ENCODE data around the gene CST7.

The CST7 gene

GRCh38 chr20:24911461-24911860 lies 37.6 kb upstream of the CST7 start:
- TF ChIP-seq CTCF (IDR thresholded peaks at IDR 0.05; ENCODE audit: low read depth, low read length, missing control alignments) = no peak
- in situ Hi-C loops (cut with HindIII; ENCODE audit: low sequenced_read_pairs) = no loop called here
- H3K4me3 ChIP-seq (ENCODE audit: low read depth, low read length) = no peak overlapping the region
- DNase-seq (ENCODE audit: low read depth) = no peak

GRCh38 chr20:24912397-24913075 lies 36.5 kb upstream of the CST7 start:
- in situ Hi-C loops (cut with HindIII; ENCODE audit: low sequenced_read_pairs) = no loop called here
- TF ChIP-seq CTCF (IDR thresholded peaks at IDR 0.05; ENCODE audit: low read depth, low read length, missing control alignments) = no peak
- H3K4me3 ChIP-seq (ENCODE audit: low read depth, low read length) = no peak overlapping the region
- DNase-seq (ENCODE audit: low read depth) = no peak

GRCh38 chr20:24913076-24913628 lies 35.9 kb upstream of the CST7 start:
- no peak for DNase-seq (ENCODE audit: low read depth)
- H3K4me3 ChIP-seq (ENCODE audit: low read depth, low read length) = no peak overlapping the region
- in situ Hi-C loops (cut with HindIII; ENCODE audit: low sequenced_read_pairs) = no loop called here
- TF ChIP-seq CTCF (IDR thresholded peaks at IDR 0.05; ENCODE audit: low read depth, low read length, missing control alignments) = no peak

GRCh38 chr20:24914388-24915241 lies 34.5 kb upstream of the CST7 start:
- no peak for DNase-seq (ENCODE audit: low read depth)
- in situ Hi-C loops (cut with HindIII; ENCODE audit: low sequenced_read_pairs) = no loop called here
- H3K4me3 ChIP-seq (ENCODE audit: low read depth, low read length) = no peak overlapping the region
- TF ChIP-seq CTCF (IDR thresholded peaks at IDR 0.05; ENCODE audit: low read depth, low read length, missing control alignments) = no peak

- in situ Hi-C loops (cut with HindIII; ENCODE audit: low sequenced_read_pairs) = no loop called here
- no peak for TF ChIP-seq CTCF (IDR thresholded peaks at IDR 0.05; ENCODE audit: low read depth, low read length, missing control alignments)
- no peak for DNase-seq (ENCODE audit: low read depth)
- H3K4me3 ChIP-seq (ENCODE audit: low read depth, low read length) = no peak overlapping the region
These were observed 33.6 kb upstream of the CST7 start for GRCh38 chr20:24915440-24915839.

GRCh38 chr20:24915892-24916291 lies 33.2 kb upstream of the CST7 start:
- TF ChIP-seq CTCF (IDR thresholded peaks at IDR 0.05; ENCODE audit: low read depth, low read length, missing control alignments) = no peak
- in situ Hi-C loops (cut with HindIII; ENCODE audit: low sequenced_read_pairs) = no loop called here
- no peak overlapping the region for H3K4me3 ChIP-seq (ENCODE audit: low read depth, low read length)
- DNase-seq (ENCODE audit: low read depth) = no peak

All from astrocyte of the cerebellum (primary cell).